SK-N-SH (cell line): ENCODE measurements around the gene CSPG5.

Source experiments
- CTCF ChIP-seq: fragments of 200-600 bp; sonication (generic); IDR thresholded peaks from 2 replicates; pipeline ENCODE4 v1.6.1; 2017; ENCODE audit warnings: antibody characterized with exemption, mild to moderate bottlenecking, moderate library complexity
- EP300 ChIP-seq, 2 experiments: IDR thresholded peaks; 2 replicates each; pipeline versions ENCODE4 v1.4.0 to v1.6.1; 2012; ENCODE audit warnings: borderline replicate concordance in 1 of 2, low read depth in 1 of 2, low read length in 1 of 2
- EZH2phosphoT487 ChIP-seq: fragments of 200-600 bp; sonication (generic); IDR thresholded peaks from 2 replicates; pipeline ENCODE4 v1.6.1; 2017; ENCODE audit warnings: low read depth, mixed run types, mild to moderate bottlenecking, antibody characterized with exemption, moderate library complexity, borderline replicate concordance
- FOXJ3 ChIP-seq: sonication (generic); formaldehyde crosslinking; IDR thresholded peaks from 2 replicates; pipeline ENCODE4 v1.5.1; 2020; ENCODE audit warnings: mild to moderate bottlenecking, missing genetic modification reagents
- FOXM1 ChIP-seq: IDR thresholded peaks from 2 replicates; pipeline ENCODE4 v1.4.0; 2012; ENCODE audit warnings: low read depth, mild to moderate bottlenecking
- GABPA ChIP-seq: IDR thresholded peaks from 2 replicates; pipeline ENCODE4 v1.4.0; 2012; ENCODE audit warnings: low read depth, mild to moderate bottlenecking
- NFIC ChIP-seq: IDR thresholded peaks from 2 replicates; pipeline ENCODE4 v1.4.0; 2012; ENCODE audit warnings: borderline replicate concordance
- POLR2AphosphoS5 ChIP-seq: IDR thresholded peaks from 2 replicates; pipeline ENCODE4 v1.6.1; 2012; ENCODE audit warnings: low read depth, low read length
- RFX5 ChIP-seq: IDR thresholded peaks from 2 replicates; pipeline ENCODE4 v1.6.1; 2012; ENCODE audit warnings: mild to moderate bottlenecking, improper control_type of control experiment, low read length
- SIN3A ChIP-seq: IDR thresholded peaks from 2 replicates; pipeline ENCODE4 v1.6.1; 2012; ENCODE audit warnings: low read depth, mild to moderate bottlenecking, low read length, moderate library complexity, borderline replicate concordance
- SMC3 ChIP-seq: IDR thresholded peaks from 2 replicates; pipeline ENCODE4 v1.6.1; 2012; ENCODE audit warnings: low read depth, low read length, improper control_type of control experiment
- TCF12 ChIP-seq: IDR thresholded peaks from 2 replicates; pipeline ENCODE4 v1.4.0; 2012
- ZBTB33 ChIP-seq: IDR thresholded peaks from 2 replicates; pipeline ENCODE4 v1.4.0; 2012; ENCODE audit warnings: low read depth, borderline replicate concordance
- TF ChIP-seq, protein P1 (sequence below): fragments of 150-350 bp; IDR thresholded peaks from 2 replicates; pipeline ENCODE4 v1.6.1; 2017; ENCODE audit warnings: antibody characterized with exemption, low read length, low read depth, borderline replicate concordance

- TF ChIP-seq GABPA (no peak), NFIC (no peak), CTCF (no peak), POLR2AphosphoS5 (no peak; the same call in 1 of the 2 replicates), EZH2phosphoT487 (no peak), EP300 (IDR thresholded peaks at IDR 0.05; ENCODE audit: borderline replicate concordance in 1 of 2, low read depth in 1 of 2, low read length in 1 of 2) (no peak), SMC3 (no peak), RFX5 (no peak), ZBTB33 (no peak), SIN3A (no peak), FOXM1 (no peak), FOXJ3 (CRISPR knock-in tag) (no peak), TCF12 (no peak)
- TF ChIP-seq, protein P1, sequence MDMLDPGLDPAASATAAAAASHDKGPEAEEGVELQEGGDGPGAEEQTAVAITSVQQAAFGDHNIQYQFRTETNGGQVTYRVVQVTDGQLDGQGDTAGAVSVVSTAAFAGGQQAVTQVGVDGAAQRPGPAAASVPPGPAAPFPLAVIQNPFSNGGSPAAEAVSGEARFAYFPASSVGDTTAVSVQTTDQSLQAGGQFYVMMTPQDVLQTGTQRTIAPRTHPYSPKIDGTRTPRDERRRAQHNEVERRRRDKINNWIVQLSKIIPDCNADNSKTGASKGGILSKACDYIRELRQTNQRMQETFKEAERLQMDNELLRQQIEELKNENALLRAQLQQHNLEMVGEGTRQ = no peak
Measured at GRCh38 chr3:47512416-47513124, 66.1 kb downstream of the CSPG5 start.
